Superior temporal gyrus (tissue), 1 donor: ENCODE measurements around the gene DPRX.

Experiments used
- DNase-seq: peaks from one replicate; pipeline ENCODE4 v3.0.0-alpha.2; 2016; ENCODE audit errors: extremely low spot score

DPRX gene

GRCh38 chr19:53631949-53632407, at the start of gene DPRX:
Gene DPRX, plus strand, starts transcription at chr19:53631999. Its CDS starts 108 bp downstream, at chr19:53632107.
- DNase-seq: no peak

- no peak for DNase-seq
These were observed 48.6 kb upstream of the DPRX start for GRCh38 chr19:53583181-53583580.

GRCh38 chr19:53586277-53586691, 45.5 kb upstream of the DPRX start:
- no peak for DNase-seq

GRCh38 chr19:53594811-53595509, 36.8 kb upstream of the DPRX start:
- no peak for DNase-seq

- no peak for DNase-seq
These were observed 36.3 kb upstream of the DPRX start for GRCh38 chr19:53595510-53595867.

GRCh38 chr19:53596056-53596455, 35.7 kb upstream of the DPRX start:
- no peak for DNase-seq

- no peak for DNase-seq
These were observed 34.8 kb upstream of the DPRX start for GRCh38 chr19:53597023-53597422.

- DNase-seq: no peak
These were observed 33.4 kb upstream of the DPRX start for GRCh38 chr19:53598361-53598760.

GRCh38 chr19:53600217-53600616, 31.6 kb upstream of the DPRX start:
- DNase-seq: no peak

GRCh38 chr19:53606031-53606430, 25.8 kb upstream of the DPRX start:
- no peak for DNase-seq

- DNase-seq: no peak
These were observed 23.4 kb upstream of the DPRX start for GRCh38 chr19:53608381-53608780.

- DNase-seq: no peak
These were observed 18.9 kb upstream of the DPRX start for GRCh38 chr19:53612762-53613526.

GRCh38 chr19:53621885-53622740, 9.7 kb upstream of the DPRX start:
- no peak for DNase-seq

GRCh38 chr19:53624771-53625545, 6.8 kb upstream of the DPRX start:
- DNase-seq: no peak

GRCh38 chr19:53626486-53626885, 5.3 kb upstream of the DPRX start:
- DNase-seq: no peak

- no peak for DNase-seq
These were observed 4.8 kb upstream of the DPRX start for GRCh38 chr19:53626976-53627375.

GRCh38 chr19:53634768-53635167, 3.0 kb downstream of the DPRX start:
- no peak for DNase-seq

GRCh38 chr19:53639471-53639870, 7.7 kb downstream of the DPRX start:
- no peak for DNase-seq

GRCh38 chr19:53642381-53643099, 10.7 kb downstream of the DPRX start:
- DNase-seq: no peak

GRCh38 chr19:53644061-53644816, 12.4 kb downstream of the DPRX start:
- DNase-seq: no peak
